Skeletal muscle satellite cell (primary cell): ENCODE data around the gene A4GNT.
"Not testable (repeated sequence)": the region's sequence is repeated elsewhere in the genome, so short reads cannot be mapped to it uniquely, and the experiment has no call there.

Source experiments
- H3K27me3 ChIP-seq: 2 replicates; pipeline ENCODE4 v1.7.0; 2013; ENCODE audit warnings: low read length; ENCODE audit not compliant: control insufficient read depth, insufficient read depth
- H3K36me3 ChIP-seq: 2 replicates; pipeline ENCODE4 v1.7.0; 2013; ENCODE audit warnings: mild to moderate bottlenecking, control low read depth, low read length; ENCODE audit not compliant: insufficient read depth
- H3K4me1 ChIP-seq: 2 replicates; pipeline ENCODE4 v1.7.0; 2013; ENCODE audit warnings: low read length; ENCODE audit not compliant: control insufficient read depth, insufficient read depth
- H3K4me2 ChIP-seq: 2 replicates; pipeline ENCODE4 v1.7.0; 2013; ENCODE audit warnings: mild to moderate bottlenecking, low read length
- H3K4me3 ChIP-seq: 2 replicates; pipeline ENCODE4 v1.7.0; 2013; ENCODE audit warnings: low read length
- H3K9ac ChIP-seq: 2 replicates; pipeline ENCODE4 v1.7.0; 2013; ENCODE audit warnings: mild to moderate bottlenecking, low read depth, low read length, moderate library complexity
- H3K9me3 ChIP-seq: replicated peaks from 2 replicates; pipeline ENCODE4 v1.7.0; 2013; ENCODE audit warnings: mild to moderate bottlenecking, control low read depth, low read length

A4GNT gene

DNA sequence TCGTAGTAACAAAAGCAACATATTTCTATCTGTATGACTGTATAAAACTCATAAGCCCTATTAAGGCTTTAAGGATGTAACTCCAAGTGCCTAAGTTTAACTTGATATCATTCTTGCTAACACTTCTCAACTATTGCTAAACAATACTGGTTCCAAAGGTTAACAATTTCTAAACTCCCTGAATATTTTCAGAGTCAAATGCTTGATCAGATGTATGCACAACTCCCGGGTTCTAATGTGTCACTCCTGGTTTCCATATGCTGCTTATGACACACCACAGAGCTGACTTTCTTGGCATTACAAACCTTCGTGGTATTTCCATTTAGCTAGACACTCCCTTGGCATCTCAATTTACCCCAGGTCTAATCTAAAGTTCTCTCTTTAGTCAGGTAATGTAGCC is 43.1 kb downstream of the A4GNT start:
- H3K36me3 ChIP-seq, result peaks cover 46% of the 10 kb centered on the region
- H3K4me3 ChIP-seq, result no peak overlapping the region
- no peak overlapping the region for H3K4me2 ChIP-seq
- no peaks in the 10 kb centered on the region for H3K9me3 ChIP-seq
- H3K27me3 ChIP-seq, result no peaks in the 10 kb centered on the region
- no peak overlapping the region for H3K9ac ChIP-seq
- H3K4me1 ChIP-seq, result peaks cover 7% of the 10 kb centered on the region

DNA sequence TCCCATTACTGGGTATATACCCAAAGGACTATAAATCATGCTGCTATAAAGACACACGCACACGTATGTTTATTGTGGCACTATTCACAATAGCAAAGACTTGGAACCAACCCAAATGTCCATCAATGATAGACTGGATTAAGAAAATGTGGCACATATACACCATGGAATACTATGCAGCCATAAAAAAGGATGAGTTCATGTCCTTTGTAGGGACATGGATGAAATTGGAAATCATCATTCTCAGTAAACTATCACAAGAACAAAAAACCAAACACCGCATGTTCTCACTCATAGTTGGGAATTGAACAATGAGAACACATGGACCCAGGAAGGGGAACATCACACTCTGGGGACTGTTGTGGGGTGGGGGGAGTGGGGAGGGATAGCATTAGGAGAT is 46.4 kb downstream of the A4GNT start:
- H3K9ac ChIP-seq, H3K4me2 ChIP-seq, H3K27me3 ChIP-seq, H3K4me3 ChIP-seq, H3K9me3 ChIP-seq: not testable (repeated sequence)
- peaks cover 49% of the 10 kb centered on the region for H3K36me3 ChIP-seq
- H3K4me1 ChIP-seq, result peaks cover 31% of the 10 kb centered on the region

DNA sequence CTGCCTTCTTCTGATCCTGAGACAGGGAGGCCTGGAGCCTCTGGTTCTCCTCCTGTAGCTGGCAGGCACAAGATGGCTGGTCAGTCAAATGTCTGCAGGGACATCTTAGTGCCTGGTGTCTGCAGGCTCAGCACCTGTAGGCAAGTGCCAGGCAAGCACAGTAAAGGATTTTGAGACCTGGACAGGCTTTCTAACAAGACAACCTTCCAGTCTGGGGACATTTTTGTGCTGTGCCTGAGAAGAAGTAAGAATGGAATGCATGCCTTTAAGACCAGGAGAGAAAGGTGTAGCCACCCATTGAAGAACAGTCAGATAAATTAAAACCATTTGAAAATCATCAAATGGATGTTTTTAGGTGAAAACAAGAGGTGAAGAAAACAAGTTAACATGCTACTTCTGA is 48.0 kb downstream of the A4GNT start:
- H3K9ac ChIP-seq, result no peak overlapping the region
- no peaks in the 10 kb centered on the region for H3K9me3 ChIP-seq
- H3K4me2 ChIP-seq, result no peak overlapping the region
- no peaks in the 10 kb centered on the region for H3K27me3 ChIP-seq
- no peak overlapping the region for H3K4me3 ChIP-seq
- H3K36me3 ChIP-seq, result peaks cover 51% of the 10 kb centered on the region
- H3K4me1 ChIP-seq, result peaks cover 38% of the 10 kb centered on the region

DNA sequence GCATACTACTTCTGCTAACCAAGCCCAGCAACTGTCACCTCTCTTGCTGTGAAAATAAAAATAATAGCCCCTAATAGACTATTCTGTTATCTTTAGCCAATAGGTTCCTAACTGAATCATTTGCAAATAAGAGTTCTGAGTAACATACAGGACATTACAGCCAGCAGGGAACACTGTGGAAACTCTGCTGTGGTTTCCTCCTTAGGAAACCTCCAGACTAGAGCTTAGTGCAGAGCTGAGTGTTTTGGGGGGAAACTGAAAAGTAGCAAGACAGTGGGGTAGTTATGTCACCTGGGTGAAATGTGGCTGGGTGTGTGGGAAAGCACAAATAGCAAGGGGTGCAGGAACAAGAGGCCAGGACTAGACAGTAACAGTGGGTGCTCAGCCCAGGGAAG is 49.2 kb downstream of the A4GNT start:
- H3K36me3 ChIP-seq, result peaks cover 45% of the 10 kb centered on the region
- no peaks in the 10 kb centered on the region for H3K27me3 ChIP-seq
- H3K4me2 ChIP-seq, result peak overlapping the region; percentile 52
- no peak overlapping the region for H3K9ac ChIP-seq
- no peak overlapping the region for H3K4me3 ChIP-seq
- H3K9me3 ChIP-seq, result no peaks in the 10 kb centered on the region
- H3K4me1 ChIP-seq, result peaks cover 48% of the 10 kb centered on the region

DNA sequence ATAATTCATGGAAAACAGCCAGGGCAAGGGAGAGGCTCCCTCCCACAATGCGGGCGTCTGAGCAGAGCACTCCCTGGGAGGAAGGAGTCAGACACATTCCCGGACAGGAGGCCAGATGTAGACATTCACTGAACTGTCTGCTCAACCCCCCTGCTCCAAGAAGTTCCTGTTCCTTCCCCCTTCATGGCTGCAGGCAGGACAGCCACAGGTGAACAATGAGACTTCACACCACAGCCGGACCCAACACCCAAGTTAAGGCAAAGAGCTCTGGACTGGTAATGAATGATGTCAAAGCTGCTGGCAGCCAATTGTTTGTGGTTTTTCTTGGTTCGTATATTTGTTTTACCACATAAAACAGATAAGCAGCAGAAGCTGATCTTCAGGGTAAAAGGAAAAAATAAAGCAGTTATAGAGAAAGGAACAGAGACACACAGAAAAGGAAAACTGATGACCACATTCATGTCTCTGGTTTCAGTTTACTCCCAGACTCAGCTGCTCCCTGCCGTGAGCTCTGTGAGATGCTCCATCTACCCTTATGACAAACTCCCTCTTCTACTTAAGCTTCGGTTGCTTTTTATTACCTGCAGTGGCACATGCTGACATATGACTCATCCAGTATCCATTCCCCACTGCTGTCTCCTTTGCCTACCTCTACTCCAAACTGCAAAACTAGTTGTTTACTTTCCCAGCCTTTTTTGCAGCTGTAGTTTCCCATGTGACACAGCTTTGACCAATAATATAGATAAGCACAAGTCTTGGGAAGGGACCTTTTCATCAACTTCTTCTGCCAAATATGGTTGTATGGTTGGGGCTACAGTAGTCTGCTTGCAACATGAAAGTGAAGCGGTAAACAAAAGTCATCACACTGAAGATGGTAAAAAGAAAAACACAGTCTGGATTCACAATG is 49.9 kb downstream of the A4GNT start:
- Histone ChIP-seq H3K27me3 (no peaks in the 10 kb centered on the region), H3K4me2 (peak overlapping the region; percentile 52), H3K4me1 (peaks cover 54% of the 10 kb centered on the region), H3K4me3 (peak overlapping the region; percentile 6), H3K9ac (peak overlapping the region; percentile 6), H3K9me3 (no peaks in the 10 kb centered on the region), H3K36me3 (peaks cover 46% of the 10 kb centered on the region)

DNA sequence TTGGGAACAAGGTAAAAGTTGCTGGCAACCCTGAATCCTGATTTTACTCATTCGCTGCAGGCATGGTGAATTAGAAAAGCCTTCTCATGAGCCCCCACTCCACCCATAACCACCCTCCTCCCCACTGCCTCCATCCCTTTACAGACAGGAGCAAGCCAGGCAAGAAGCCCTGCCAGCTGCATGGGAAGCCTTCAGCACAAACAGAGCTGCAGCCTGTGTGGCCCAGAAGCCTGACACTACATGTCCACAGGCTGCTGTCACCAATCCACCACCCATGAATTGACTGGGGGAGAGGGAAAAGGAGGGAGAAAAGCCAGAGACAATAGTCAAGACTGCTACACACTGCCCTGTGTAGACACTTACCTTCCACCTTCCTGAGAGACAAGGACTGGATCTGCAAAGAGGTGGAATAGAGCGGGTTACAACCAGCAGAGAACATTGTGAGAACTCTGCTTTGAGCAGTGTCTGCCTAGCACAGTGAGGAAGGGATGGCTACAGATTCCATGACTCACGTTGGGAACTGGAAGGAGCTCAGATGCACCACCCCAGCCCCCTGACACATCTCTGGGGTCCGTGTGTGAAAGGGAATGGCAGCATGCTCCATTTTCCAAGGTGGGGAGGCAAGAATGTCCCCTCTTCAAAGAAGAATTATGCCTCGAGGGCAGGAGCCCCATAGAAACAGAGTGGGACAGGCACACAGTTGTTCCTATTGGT is 50.7 kb downstream of the A4GNT start:
- no peaks in the 10 kb centered on the region for H3K27me3 ChIP-seq
- peak overlapping the region; percentile 6 for H3K9ac ChIP-seq
- peaks cover 54% of the 10 kb centered on the region for H3K4me1 ChIP-seq
- peaks cover 45% of the 10 kb centered on the region for H3K36me3 ChIP-seq
- peak overlapping the region; percentile 52 for H3K4me2 ChIP-seq
- no peaks in the 10 kb centered on the region for H3K9me3 ChIP-seq
- H3K4me3 ChIP-seq, result peak overlapping the region; percentile 6

DNA sequence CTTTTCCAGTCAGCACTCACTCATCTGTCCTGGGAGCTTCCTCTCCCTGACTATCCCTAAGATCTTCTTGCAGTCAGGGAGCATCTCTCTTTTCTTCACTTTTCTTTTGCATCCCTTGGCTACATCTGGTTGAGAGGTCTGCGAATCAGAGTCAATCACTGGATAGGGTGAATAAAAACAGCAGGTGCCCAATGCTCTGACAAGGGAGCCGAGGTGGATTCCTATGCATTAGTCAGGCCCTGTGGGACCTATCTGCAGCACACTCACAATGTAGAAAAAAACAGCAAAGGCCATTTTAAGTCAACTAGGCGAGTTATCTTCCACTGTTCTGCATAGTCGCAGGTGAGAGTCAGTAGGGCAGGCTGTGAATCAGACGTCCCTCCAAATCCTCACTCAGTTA is 52.3 kb downstream of the A4GNT start:
- H3K9ac ChIP-seq, result no peak overlapping the region
- H3K4me2 ChIP-seq, result no peak overlapping the region
- no peaks in the 10 kb centered on the region for H3K27me3 ChIP-seq
- H3K9me3 ChIP-seq, result no peaks in the 10 kb centered on the region
- H3K36me3 ChIP-seq, result peaks cover 46% of the 10 kb centered on the region
- H3K4me3 ChIP-seq, result no peak overlapping the region
- peaks cover 54% of the 10 kb centered on the region for H3K4me1 ChIP-seq

DNA sequence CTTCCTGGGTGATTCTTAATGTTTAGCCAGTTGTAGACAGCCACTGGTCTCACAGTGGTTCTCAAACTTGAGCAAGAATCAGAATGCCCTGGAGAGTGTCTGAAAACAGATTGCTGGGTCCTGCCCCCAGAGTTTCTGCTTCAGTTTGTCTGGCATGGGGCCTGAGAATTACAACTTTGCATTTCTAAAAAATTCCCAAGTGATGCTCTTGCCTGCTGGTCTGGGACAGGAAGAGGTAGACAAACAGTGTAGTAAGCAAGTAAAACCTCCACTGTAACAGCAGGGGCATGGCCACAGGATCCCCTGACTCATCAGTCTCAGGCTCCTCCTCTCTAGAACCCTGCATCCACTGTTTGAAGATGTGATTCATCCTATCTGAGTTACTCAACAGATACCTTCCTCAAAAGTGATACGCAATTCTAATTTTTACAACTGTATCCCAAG is 53.3 kb downstream of the A4GNT start:
- peak overlapping the region; percentile 34 for H3K9ac ChIP-seq
- H3K36me3 ChIP-seq, result peaks cover 42% of the 10 kb centered on the region
- no peaks in the 10 kb centered on the region for H3K27me3 ChIP-seq
- H3K4me3 ChIP-seq, result no peak overlapping the region
- H3K9me3 ChIP-seq, result no peaks in the 10 kb centered on the region
- peak overlapping the region; percentile 50 for H3K4me2 ChIP-seq
- peaks cover 54% of the 10 kb centered on the region for H3K4me1 ChIP-seq

DNA sequence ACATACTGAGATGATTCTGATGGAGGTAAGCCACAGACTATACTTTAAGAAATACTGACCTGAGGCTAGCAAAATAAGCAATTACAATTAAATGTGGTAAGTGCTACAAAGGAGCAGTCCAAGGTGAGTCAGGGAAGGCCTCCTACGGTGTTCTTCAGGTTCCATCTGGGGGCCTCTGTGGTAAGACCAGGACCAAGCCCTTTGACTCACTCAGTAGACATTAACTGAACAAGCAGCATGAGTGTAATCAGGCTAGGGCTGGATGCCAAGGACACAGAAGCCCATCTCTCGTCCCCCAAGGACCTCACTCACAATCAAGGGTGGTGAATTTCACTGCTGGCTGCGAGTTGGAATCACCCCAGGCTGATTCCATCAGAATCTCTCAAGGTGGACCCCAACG is 54.1 kb downstream of the A4GNT start:
- H3K9me3 ChIP-seq, result no peaks in the 10 kb centered on the region
- H3K36me3 ChIP-seq, result peaks cover 34% of the 10 kb centered on the region
- H3K9ac ChIP-seq, result peak overlapping the region; percentile 34
- no peaks in the 10 kb centered on the region for H3K27me3 ChIP-seq
- peak overlapping the region; percentile 31 for H3K4me2 ChIP-seq
- H3K4me3 ChIP-seq, result no peak overlapping the region
- H3K4me1 ChIP-seq, result peaks cover 50% of the 10 kb centered on the region
